Fibroblast of lung (primary cell): ENCODE measurements around the gene PADI1. TPM values are rescaled to one million over a fixed set of nuclear protein-coding genes. Genes with fewer than 3 reads are reported as not detected.

Experiments used
- DNase-seq, 2 donors: peaks; one replicate each; pipeline versions ENCODE4 v3.0.0 to v3.0.0-alpha.2; 2010; ENCODE audit warnings: low read depth in 2 of 2
- H2AFZ ChIP-seq: 2 replicates; pipeline ENCODE4 v1.5.1; 2012; ENCODE audit warnings: low read length, control low read depth, inconsistent platforms
- H3K27ac ChIP-seq: 2 replicates; pipeline ENCODE4 v1.5.1; 2011; ENCODE audit warnings: low read length, control low read depth; ENCODE audit not compliant: insufficient read depth
- H3K27me3 ChIP-seq: 2 replicates; pipeline ENCODE4 v1.5.1; 2011; ENCODE audit warnings: mild to moderate bottlenecking, low read length; ENCODE audit not compliant: control insufficient read depth, insufficient read depth
- H3K36me3 ChIP-seq: 2 replicates; pipeline ENCODE4 v1.5.1; 2011; ENCODE audit warnings: low read length; ENCODE audit not compliant: control insufficient read depth, insufficient read depth
- H3K4me1 ChIP-seq: 2 replicates; pipeline ENCODE4 v1.5.1; 2011; ENCODE audit warnings: low read length; ENCODE audit not compliant: control insufficient read depth, insufficient read depth; ENCODE audit errors: extremely low read depth
- H3K4me2 ChIP-seq: 2 replicates; pipeline ENCODE4 v1.5.1; 2011; ENCODE audit warnings: low read length, control low read depth; ENCODE audit not compliant: insufficient read depth; ENCODE audit errors: extremely low read depth
- H3K4me3 ChIP-seq, 4 experiments: fragments of 200-600 bp in 1 of 4; sonication (generic) in 1 of 4; replicated peaks in 1 of 4; 2 replicates each; pipeline ENCODE4 v1.5.1; 2011 to 2016; ENCODE audit warnings: low read length in 4 of 4, low read depth in 3 of 4, mild to moderate bottlenecking in 3 of 4, control low read depth in 2 of 4, inconsistent platforms in 1 of 4, mixed read lengths in 1 of 4; ENCODE audit not compliant: insufficient read depth in 1 of 4; ENCODE audit errors: control extremely low read depth in 1 of 4
- H3K79me2 ChIP-seq: 2 replicates; pipeline ENCODE4 v1.5.1; 2012; ENCODE audit warnings: mild to moderate bottlenecking, low read length, inconsistent platforms; ENCODE audit not compliant: control insufficient read depth, insufficient read depth
- H3K9ac ChIP-seq: 2 replicates; pipeline ENCODE4 v1.5.1; 2011; ENCODE audit warnings: mild to moderate bottlenecking, low read length, control low read depth; ENCODE audit not compliant: insufficient read depth
- H3K9me3 ChIP-seq: 2 replicates; pipeline ENCODE4 v1.5.1; 2012; ENCODE audit warnings: low read depth, low read length; ENCODE audit not compliant: control insufficient read depth, insufficient read depth
- H4K20me1 ChIP-seq: 2 replicates; pipeline ENCODE4 v1.5.1; 2011; ENCODE audit warnings: low read length; ENCODE audit not compliant: control insufficient read depth, insufficient read depth; ENCODE audit errors: extremely low read depth
- CTCF ChIP-seq, 2 donors: IDR thresholded peaks in 1 of 2; conservative IDR thresholded peaks in 1 of 2; 1 replicate in 1 of 2; 2 replicates in 1 of 2; pipeline ENCODE4 v1.5.1; 2011 to 2012; ENCODE audit warnings: low read length in 2 of 2, control low read depth in 1 of 2, inconsistent platforms in 1 of 2, low read depth in 1 of 2, mild to moderate bottlenecking in 1 of 2
- EZH2 ChIP-seq: IDR thresholded peaks from 2 replicates; pipeline ENCODE4 v1.5.1; 2012; ENCODE audit warnings: low read length, control low read depth, mild to moderate bottlenecking; ENCODE audit errors: missing control alignments
- polyA plus RNA-seq, 2 donors: library from polyadenylated mRNA; depleted of rRNA in 1 of 2; stranded (reverse) in 1 of 2; unstranded in 1 of 2; fragments of >200 nt; gene quantifications; 2 replicates each; pipeline ENCODE4 v1.2.1, GENCODE V29; 2011 to 2012; ENCODE audit warnings: missing spikeins in 1 of 2
- total RNA-seq: library from RNA; depleted of rRNA; stranded (reverse); fragments of >200 nt; gene quantifications from 2 replicates; pipeline ENCODE4 v1.2.1, GENCODE V29; 2014

Gene PADI1
- total and polyA plus RNA-seq, 2 donors (not counting 1 experiment from before 2014, with no cell fraction given), result not detected

DNA sequence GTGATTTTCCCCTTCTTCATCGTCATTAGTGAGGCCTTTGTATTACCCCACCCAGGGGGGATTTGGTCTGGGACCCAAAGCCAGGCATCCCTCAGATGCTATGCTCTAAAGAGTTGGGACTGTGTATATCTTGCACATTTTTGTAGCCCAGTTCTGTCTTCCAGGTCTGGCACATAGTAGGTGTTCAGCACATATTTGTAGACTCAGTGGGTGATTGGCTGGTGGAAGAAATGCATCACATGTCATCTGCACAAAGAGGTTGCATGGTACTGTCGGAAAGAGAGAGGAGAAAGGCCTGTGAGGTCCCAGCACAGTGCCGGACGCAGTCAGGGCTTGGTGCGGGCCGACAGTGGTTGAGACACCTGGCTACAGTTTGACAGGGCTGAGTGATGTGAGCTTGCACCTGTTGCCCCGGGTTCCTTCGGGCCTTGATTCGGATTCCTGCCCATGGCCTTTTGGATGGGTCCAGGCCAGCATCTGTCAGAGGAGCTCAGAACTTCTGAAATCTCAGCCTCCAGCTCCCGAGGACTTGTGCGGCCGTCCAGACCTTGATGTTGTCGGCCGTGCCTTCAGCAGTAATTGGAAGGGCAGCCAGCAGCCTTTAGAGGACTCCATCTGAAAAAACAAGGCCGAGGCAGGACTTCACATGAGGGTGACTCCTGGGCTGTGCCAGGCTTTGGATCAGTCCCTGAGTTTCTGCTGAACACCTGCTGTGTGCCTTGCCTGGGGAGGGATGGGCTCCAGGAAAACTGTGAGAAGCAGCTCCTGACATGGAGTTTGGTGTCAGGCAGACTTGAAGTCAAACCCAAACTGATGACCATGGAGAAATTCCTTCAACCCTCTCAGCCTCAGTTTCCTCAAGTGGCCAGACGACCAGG is 40.9 kb upstream of the PADI1 start:
- no peaks in the 10 kb centered on the region for H3K79me2 ChIP-seq
- no peak overlapping the region for H3K9ac ChIP-seq
- TF ChIP-seq CTCF (conservative IDR thresholded peaks at IDR 0.05 in 1 of 2, IDR thresholded peaks at IDR 0.05 in 1 of 2; ENCODE audit: low read depth in 1 of 2, low read length in 2 of 2) (no peak), EZH2 (no peak)
- no peak overlapping the region for H3K4me2 ChIP-seq
- H3K9me3 ChIP-seq, result no peaks in the 10 kb centered on the region
- H3K36me3 ChIP-seq, result no peaks in the 10 kb centered on the region
- peaks cover 10% of the 10 kb centered on the region for H3K4me1 ChIP-seq
- DNase-seq, result no peak
- H4K20me1 ChIP-seq, result no peaks in the 10 kb centered on the region
- H3K4me3 ChIP-seq, result no peak overlapping the region
- no peak overlapping the region for H3K27ac ChIP-seq
- no peak overlapping the region for H2AFZ ChIP-seq
- H3K27me3 ChIP-seq, result no peaks in the 10 kb centered on the region

GRCh38 chr1:17165823-17166222 is 39.1 kb upstream of the PADI1 start:
- DNase-seq, result no peak

More at GRCh38 chr1:17165823-17166222, 39.1 kb upstream of the PADI1 start:
- Histone ChIP-seq H3K4me2 (no peak overlapping the region), H4K20me1 (no peaks in the 10 kb centered on the region), H3K9ac (no peak overlapping the region), H3K4me1 (peaks cover 10% of the 10 kb centered on the region), H3K27me3 (no peaks in the 10 kb centered on the region), H3K9me3 (no peaks in the 10 kb centered on the region), H2AFZ (no peak overlapping the region), H3K4me3 (no peak overlapping the region), H3K36me3 (no peaks in the 10 kb centered on the region), H3K79me2 (no peaks in the 10 kb centered on the region), H3K27ac (no peak overlapping the region)
- no peak for TF ChIP-seq EZH2
- TF ChIP-seq CTCF (conservative IDR thresholded peaks at IDR 0.05 in 1 of 2, IDR thresholded peaks at IDR 0.05 in 1 of 2; ENCODE audit: low read depth in 1 of 2, low read length in 2 of 2), result no peak
